Caco-2 (cell line): ENCODE results near the gene CWF19L2. TPM values are rescaled to one million over a fixed set of nuclear protein-coding genes. Genes with fewer than 3 reads are reported as not detected.

Source experiments
- BruUV-seq: library from RNA; stranded (reverse); fragments of 400-500 nt; replicated peaks from 2 replicates; lab custom pipeline; 2021; lab: Mats Ljungman, UMichigan
- CTCF ChIA-PET: fragments of 300-600 bp; sonication (Branson Sonifier 250); formaldehyde crosslinking; loops from one replicate; lab custom pipeline; 2022; ENCODE audit warnings: antibody characterized with exemption; lab: Charles Lee
- POLR2A ChIA-PET: fragments of 300-600 bp; sonication (Branson Sonifier 250); formaldehyde crosslinking; loops from one replicate; lab custom pipeline; 2022; ENCODE audit warnings: antibody characterized with exemption; lab: Charles Lee
- DNase-seq, 2 experiments: peaks; one replicate each; pipeline versions ENCODE4 v3.0.0 to v3.0.0-alpha.2; 2020 to 2022
- H3K27me3 ChIP-seq: replicated peaks from 2 replicates; pipeline ENCODE4 v1.6.0; 2011; ENCODE audit warnings: low read length; ENCODE audit not compliant: control insufficient read depth, insufficient read depth
- H3K36me3 ChIP-seq: 2 replicates; pipeline ENCODE4 v1.5.1; 2011; ENCODE audit warnings: low read length; ENCODE audit not compliant: control insufficient read depth, insufficient read depth
- H3K4me1 ChIP-seq: fragments of 250-450 bp; sonication (Bioruptor Pico); 2 replicates; pipeline ENCODE4 v1.5.1; 2020; ENCODE audit warnings: mild to moderate bottlenecking
- H3K4me3 ChIP-seq: 2 replicates; pipeline ENCODE4 v1.5.1; 2011; ENCODE audit warnings: low read depth, mild to moderate bottlenecking, control low read depth, low read length
- H3K9me3 ChIP-seq: fragments of 250-450 bp; sonication (Bioruptor Pico); 2 replicates; pipeline ENCODE4 v1.5.1; 2020; ENCODE audit warnings: mild to moderate bottlenecking, moderate library complexity
- H3K27ac Mint-ChIP-seq: one replicate; pipeline ENCODE4 v1.8.0; 2022; ENCODE audit warnings: mixed read lengths; ENCODE audit not compliant: unreplicated experiment
- H3K27me3 Mint-ChIP-seq: one replicate; pipeline ENCODE4 v1.8.0; 2022; ENCODE audit warnings: mixed read lengths; ENCODE audit not compliant: insufficient read depth, unreplicated experiment
- H3K36me3 Mint-ChIP-seq: one replicate; pipeline ENCODE4 v1.8.0; 2022; ENCODE audit warnings: mild to moderate bottlenecking, mixed read lengths; ENCODE audit not compliant: insufficient read depth, unreplicated experiment
- H3K4me1 Mint-ChIP-seq: one replicate; pipeline ENCODE4 v1.8.0; 2022; ENCODE audit warnings: low read depth, mixed read lengths; ENCODE audit not compliant: unreplicated experiment
- H3K4me3 Mint-ChIP-seq: one replicate; pipeline ENCODE4 v1.8.0; 2022; ENCODE audit warnings: mild to moderate bottlenecking, moderate library complexity, mixed read lengths; ENCODE audit not compliant: unreplicated experiment
- H3K9me3 Mint-ChIP-seq: one replicate; pipeline ENCODE4 v1.8.0; 2022; ENCODE audit warnings: mixed read lengths; ENCODE audit not compliant: unreplicated experiment
- CTCF ChIP-seq, 2 experiments: fragments of 200-600 bp in 1 of 2; IDR thresholded peaks; 1 replicate in 1 of 2; 2 replicates in 1 of 2; pipeline versions ENCODE4 v1.5.1 to v1.8.0; 2011 to 2022; ENCODE audit warnings: antibody characterized with exemption in 1 of 2, control low read depth in 1 of 2, inconsistent platforms in 1 of 2, low read depth in 1 of 2, low read length in 1 of 2, mild to moderate bottlenecking in 1 of 2, moderate library complexity in 1 of 2; ENCODE audit not compliant: insufficient read depth in 1 of 2, severe bottlenecking in 1 of 2, unreplicated experiment in 1 of 2
- intact Hi-C: fragments of 100-400 bp; cut with micrococcal nuclease; formaldehyde crosslinking; loops from one replicate; pipeline ENCODE4 v1.10.0; 2022; ENCODE audit not compliant: unreplicated experiment
- total RNA-seq: library from RNA; stranded (reverse); gene quantifications from 2 replicates; pipeline ENCODE4 v1.2.3, GENCODE V29; 2022

Gene CWF19L2
- total RNA-seq, 1 experiment from 2014 or later: 24.1 TPM

GRCh38 chr11:107282195-107282594 is 175.4 kb downstream of the CWF19L2 start:
- BruUV-seq: no TSS peak
- H3K27me3 Mint-ChIP-seq: no peaks in the 10 kb centered on the region
- intact Hi-C loops: no loop called here

More at GRCh38 chr11:107282195-107282594, 175.4 kb downstream of the CWF19L2 start:
- Mint-ChIP-seq H3K9me3 (no peaks in the 10 kb centered on the region), H3K4me3 (no peak overlapping the region), H3K36me3 (no peaks in the 10 kb centered on the region), H3K27ac (no peak overlapping the region), H3K4me1 (no peaks in the 10 kb centered on the region)
- peak in 1 of 2 experiments; percentile 16 for DNase-seq
- no peaks in the 10 kb centered on the region for H3K27me3 ChIP-seq
- no peaks in the 10 kb centered on the region for H3K4me1 ChIP-seq
- TF ChIP-seq CTCF (IDR thresholded peaks at IDR 0.05; ENCODE audit: insufficient read depth in 1 of 2, low read depth in 1 of 2, low read length in 1 of 2, severe bottlenecking in 1 of 2, unreplicated experiment in 1 of 2): peak in 1 of 2 experiments; percentile 7
- no peaks in the 10 kb centered on the region for H3K36me3 ChIP-seq
- H3K4me3 ChIP-seq: no peak overlapping the region
- H3K9me3 ChIP-seq: 0 out of 2 replicates have a peak, but pooled peaks cover 6% of the 10 kb centered on the region
- ChIA-PET CTCF (no interaction called here), POLR2A (no interaction called here)

Other genes with a start within 250 kb of the CWF19L2 start
- gene ALKBH8, start 107.9 kb upstream of the CWF19L2 start, total RNA-seq: 15.7 and 16.8 TPM in 2 replicates
- not detected in 2 replicates for gene ELMOD1, start 133.3 kb upstream of the CWF19L2 start, total RNA-seq